ENCODE measurements around the gene ME3.

The ME3 gene

DNA sequence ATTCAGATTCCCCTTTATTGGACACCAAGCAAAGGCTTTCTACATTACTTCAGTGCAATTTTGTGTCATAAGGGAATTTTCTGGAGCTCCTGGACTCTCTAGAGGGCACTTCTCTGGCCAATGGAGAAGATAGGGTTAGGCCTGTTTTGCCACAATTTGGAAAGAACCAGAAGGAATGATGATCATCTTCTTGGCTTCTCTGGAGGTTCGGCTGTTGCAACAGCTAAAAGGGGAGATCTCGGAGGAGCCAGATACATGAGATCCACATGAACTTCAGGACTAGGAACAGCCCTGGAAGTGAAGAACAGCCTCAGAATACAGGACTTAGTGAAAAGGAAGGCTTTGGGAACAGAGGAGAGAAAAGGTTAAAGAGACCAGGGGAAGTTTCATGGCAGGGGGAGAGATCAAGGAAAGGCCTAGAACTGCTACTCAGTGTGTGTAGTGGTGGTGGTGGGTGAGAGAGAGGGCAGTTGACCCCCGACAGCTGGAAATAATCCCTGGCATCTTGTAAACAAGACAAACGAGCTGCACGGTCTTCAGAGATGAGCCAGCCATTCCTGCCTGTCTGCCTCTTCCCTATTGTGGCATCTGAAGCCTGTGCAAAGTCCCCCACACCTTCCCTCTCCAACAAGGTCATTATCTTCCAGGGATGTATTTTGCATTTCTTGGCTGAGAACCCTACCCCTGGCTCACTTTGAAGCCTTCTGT, 214.0 kb downstream of the ME3 start:
- TF ChIP-seq GATA2 (IDR thresholded peaks at IDR 0.05; ENCODE audit: low read depth, low read length) (no peak), GATA3 (IDR thresholded peaks at IDR 0.05; ENCODE audit: low read depth, low read length) (no peak)

GRCh38 chr11:86456075-86456939, 216.1 kb downstream of the ME3 start:
- TF ChIP-seq GATA2 (IDR thresholded peaks at IDR 0.05; ENCODE audit: low read depth, low read length) (no peak), GATA3 (IDR thresholded peaks at IDR 0.05; ENCODE audit: low read depth, low read length) (no peak)

DNA sequence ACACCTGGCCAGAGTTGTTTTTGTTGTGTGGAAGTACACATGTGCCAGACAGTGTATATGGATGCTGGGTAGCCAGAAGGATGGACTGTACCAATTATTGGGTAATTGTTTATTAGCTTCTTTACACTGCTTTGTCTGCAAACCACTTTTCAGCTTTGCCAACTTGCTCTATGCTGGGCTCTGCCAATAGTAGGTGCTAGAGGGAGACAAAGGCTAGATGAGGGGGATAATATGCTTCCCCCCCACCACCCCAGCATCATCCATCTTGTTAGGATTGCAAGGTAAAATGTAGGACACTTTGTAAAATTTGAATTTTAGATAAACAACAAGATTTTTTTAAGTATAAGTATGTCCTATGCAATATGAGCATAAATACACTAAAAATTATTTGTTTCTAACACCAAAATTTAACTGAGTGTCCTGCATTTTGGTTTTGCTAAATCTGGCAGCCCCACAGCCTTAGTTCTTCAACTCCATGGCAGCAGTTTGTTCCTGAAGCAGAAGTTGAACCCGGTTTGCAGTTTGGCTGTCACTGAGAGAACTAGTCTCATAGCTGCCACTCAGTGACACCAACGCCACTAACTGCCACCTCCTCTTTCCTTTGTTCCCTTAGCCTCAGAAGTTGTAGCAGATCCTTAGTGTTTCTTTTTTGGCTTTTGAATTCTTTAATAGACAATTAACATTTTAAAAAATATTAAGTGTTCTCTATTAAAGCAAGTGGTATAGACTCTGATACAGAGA, 219.0 kb downstream of the ME3 start:
- TF ChIP-seq GATA3 (IDR thresholded peaks at IDR 0.05; ENCODE audit: low read depth, low read length) (no peak), GATA2 (IDR thresholded peaks at IDR 0.05; ENCODE audit: low read depth, low read length) (no peak)

DNA sequence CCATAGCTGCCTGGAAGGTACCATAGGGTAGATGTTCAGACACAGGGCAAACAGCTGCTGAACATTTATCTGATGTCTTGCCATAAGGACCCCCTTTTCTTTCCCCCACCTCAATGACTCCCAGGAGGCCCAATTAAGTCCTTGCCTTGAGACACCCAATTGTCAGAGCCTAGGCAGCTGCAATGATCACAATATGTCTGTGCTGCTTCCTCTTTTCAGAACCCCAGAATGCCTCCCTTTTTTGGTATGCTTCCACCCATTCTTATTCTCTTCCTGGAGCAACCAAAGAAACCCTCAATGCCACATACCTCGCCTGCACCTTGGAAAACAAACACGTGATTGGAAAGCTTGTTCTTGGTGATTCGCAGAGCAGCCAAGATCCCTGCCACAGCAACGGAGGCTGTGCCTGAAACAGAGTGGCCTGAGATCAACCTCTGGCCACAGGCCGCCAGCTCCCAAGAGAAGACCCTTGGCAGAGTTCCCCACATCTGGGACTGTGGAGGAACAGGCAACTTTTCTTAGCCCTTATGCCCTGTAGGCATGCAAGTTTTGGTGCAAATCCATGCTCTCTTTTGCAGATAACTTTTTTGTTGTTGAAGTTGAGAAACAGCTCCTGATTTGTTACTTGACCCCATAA, 222.3 kb downstream of the ME3 start:
- TF ChIP-seq GATA2 (IDR thresholded peaks at IDR 0.05; ENCODE audit: low read depth, low read length) (no peak), GATA3 (IDR thresholded peaks at IDR 0.05; ENCODE audit: low read depth, low read length) (no peak)

GRCh38 chr11:86447763-86448480, 224.5 kb downstream of the ME3 start:
- no peak for TF ChIP-seq GATA3 (IDR thresholded peaks at IDR 0.05; ENCODE audit: low read depth, low read length)
- TF ChIP-seq GATA2 (IDR thresholded peaks at IDR 0.05; ENCODE audit: low read depth, low read length) = no peak

DNA sequence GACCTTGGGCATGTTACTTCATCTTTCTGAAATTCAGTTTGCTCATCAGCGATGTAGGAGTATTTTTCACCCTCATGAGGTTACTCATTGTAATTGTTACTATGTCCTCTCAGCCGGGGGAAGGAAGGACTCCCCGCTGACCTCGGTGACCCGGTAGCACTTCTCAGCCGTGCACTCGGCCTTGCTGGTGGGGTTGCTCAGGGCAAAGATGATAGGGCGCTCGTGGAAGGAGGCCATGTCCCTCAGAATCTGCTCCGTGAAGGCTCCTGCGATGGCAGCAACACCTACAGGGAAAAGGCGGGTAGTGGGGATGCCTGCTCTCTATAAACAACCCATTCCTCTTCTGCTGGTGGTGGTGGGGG, 225.5 kb downstream of the ME3 start:
- TF ChIP-seq GATA3 (IDR thresholded peaks at IDR 0.05; ENCODE audit: low read depth, low read length) (no peak), GATA2 (IDR thresholded peaks at IDR 0.05; ENCODE audit: low read depth, low read length) (no peak)

- TF ChIP-seq GATA3 (IDR thresholded peaks at IDR 0.05; ENCODE audit: low read depth, low read length) (no peak), GATA2 (IDR thresholded peaks at IDR 0.05; ENCODE audit: low read depth, low read length) (no peak)
These were observed 226.1 kb downstream of the ME3 start for GRCh38 chr11:86446163-86446923.

GRCh38 chr11:86444981-86445380, 227.4 kb downstream of the ME3 start:
- no peak for TF ChIP-seq GATA3 (IDR thresholded peaks at IDR 0.05; ENCODE audit: low read depth, low read length)
- no peak for TF ChIP-seq GATA2 (IDR thresholded peaks at IDR 0.05; ENCODE audit: low read depth, low read length)

GRCh38 chr11:86443415-86443814, 229.0 kb downstream of the ME3 start:
- TF ChIP-seq GATA2 (IDR thresholded peaks at IDR 0.05; ENCODE audit: low read depth, low read length) = no peak
- no peak for TF ChIP-seq GATA3 (IDR thresholded peaks at IDR 0.05; ENCODE audit: low read depth, low read length)

DNA sequence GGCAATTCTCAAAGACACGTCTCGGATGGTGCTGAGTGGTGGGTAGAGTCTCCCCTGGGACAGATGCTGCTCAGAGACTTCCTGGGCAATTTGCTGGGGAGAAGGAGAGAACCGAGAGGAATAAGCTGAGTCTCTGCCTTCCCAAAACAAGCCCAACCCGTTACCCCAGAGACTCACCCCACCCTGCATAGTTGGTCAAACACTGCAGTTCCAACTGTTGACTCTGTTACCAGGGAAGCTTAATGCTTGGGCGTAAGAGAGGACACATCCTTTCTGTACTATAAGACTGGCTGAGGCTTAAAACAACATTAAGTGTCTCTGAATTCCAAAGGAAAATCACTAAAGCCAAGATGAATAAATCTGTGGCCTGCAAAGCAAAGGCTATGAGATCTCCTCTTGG, 229.6 kb downstream of the ME3 start:
- no peak for TF ChIP-seq GATA3 (IDR thresholded peaks at IDR 0.05; ENCODE audit: low read depth, low read length)
- no peak for TF ChIP-seq GATA2 (IDR thresholded peaks at IDR 0.05; ENCODE audit: low read depth, low read length)

DNA sequence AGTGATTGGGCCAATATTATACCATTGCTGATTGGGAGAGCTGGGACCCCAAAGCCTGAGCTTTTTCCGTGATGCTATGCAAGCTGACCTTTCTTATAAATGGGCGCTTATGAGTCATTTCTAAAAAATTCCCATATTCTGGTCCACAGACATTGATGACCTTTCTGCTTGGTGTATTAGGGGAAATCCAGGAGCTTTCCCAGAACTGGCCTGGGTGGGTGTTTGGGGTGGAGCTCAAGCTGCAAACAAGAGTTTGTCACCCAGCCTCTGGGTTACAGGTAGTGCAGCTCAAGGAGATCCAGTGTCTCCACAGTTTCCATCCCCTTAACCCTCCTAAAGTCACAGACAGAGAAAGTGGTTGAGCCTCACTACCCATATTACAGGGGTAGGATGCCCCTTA, 230.0 kb downstream of the ME3 start:
- TF ChIP-seq GATA2 (IDR thresholded peaks at IDR 0.05; ENCODE audit: low read depth, low read length) (no peak), GATA3 (IDR thresholded peaks at IDR 0.05; ENCODE audit: low read depth, low read length) (no peak)

DNA sequence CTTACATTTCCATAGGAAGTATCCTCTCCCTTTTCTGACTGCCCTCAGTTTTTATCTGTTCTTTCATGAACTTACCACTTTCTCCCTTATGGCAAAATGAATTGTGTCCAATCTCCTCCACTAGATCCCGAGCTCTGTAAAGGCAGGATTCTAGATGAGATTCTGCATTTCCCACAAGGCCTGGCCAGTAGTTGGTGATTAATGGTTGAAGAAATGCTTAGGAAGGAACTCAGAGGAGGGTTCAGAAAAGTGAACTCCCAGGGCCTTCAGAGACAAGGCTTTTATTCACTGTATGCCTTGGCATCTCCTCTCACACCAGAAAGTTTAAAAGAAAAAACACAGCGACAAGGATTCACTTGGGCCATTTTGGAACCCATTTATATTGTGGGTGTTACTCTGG, 231.6 kb downstream of the ME3 start:
- no peak for TF ChIP-seq GATA2 (IDR thresholded peaks at IDR 0.05; ENCODE audit: low read depth, low read length)
- no peak for TF ChIP-seq GATA3 (IDR thresholded peaks at IDR 0.05; ENCODE audit: low read depth, low read length)

GRCh38 chr11:86440305-86440716, 232.1 kb downstream of the ME3 start:
- no peak for TF ChIP-seq GATA2 (IDR thresholded peaks at IDR 0.05; ENCODE audit: low read depth, low read length)
- TF ChIP-seq GATA3 (IDR thresholded peaks at IDR 0.05; ENCODE audit: low read depth, low read length) = no peak

Measured in SH-SY5Y (cell line).